D721Med (cell line): ENCODE measurements around the gene ZNF136.

Experiments
- DNase-seq: peaks from one replicate; pipeline ENCODE4 v3.0.0; 2011; ENCODE audit warnings: low spot score; ENCODE audit not compliant: insufficient read length
- FAIRE-seq: peaks from 2 replicates; lab custom pipeline; 2011; peaks lifted over from hg19 to GRCh38; lab: Jason Lieb, UNC
- CTCF ChIP-seq: IDR thresholded peaks from 2 replicates; pipeline ENCODE4 v1.5.1; 2012; ENCODE audit warnings: mild to moderate bottlenecking, control low read depth; ENCODE audit not compliant: insufficient read depth; ENCODE audit errors: missing control alignments

The ZNF136 gene

DNA sequence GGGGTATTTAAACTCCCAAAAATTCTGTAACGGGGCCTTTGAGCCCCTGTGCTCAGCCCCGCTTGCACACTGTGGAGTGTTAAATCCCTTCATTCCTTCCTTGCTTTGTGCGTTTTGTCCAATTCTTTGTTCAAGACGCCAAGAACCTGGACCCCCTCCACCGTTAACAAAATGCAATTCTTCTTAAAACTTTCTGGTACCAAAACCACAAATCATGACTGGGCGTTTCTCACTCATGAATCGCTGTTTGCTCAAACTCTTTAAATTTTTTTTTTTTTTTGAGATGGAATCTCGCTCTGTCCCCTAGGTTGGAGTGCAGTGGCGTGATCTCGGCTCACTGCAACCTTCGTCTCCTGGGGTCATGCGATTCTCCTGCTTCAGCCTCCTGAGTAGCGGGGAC, 23.6 kb upstream of the ZNF136 start:
- TF ChIP-seq CTCF: no peak
- FAIRE-seq (no peak), DNase-seq (no peak)

GRCh38 chr19:12139885-12140544, 22.9 kb upstream of the ZNF136 start, which contains the start of gene ZNF20:
ZNF20 (minus strand) TSS chr19:12140350; CDS start chr19:12140182, 168 bp downstream.
- TF ChIP-seq CTCF: no peak
- DNase-seq (peak; percentile 87), FAIRE-seq (no peak)

- FAIRE-seq (no peak), DNase-seq (peak; percentile 48)
- TF ChIP-seq CTCF: peak; percentile 96
Observed at GRCh38 chr19:12140545-12141404, 22.1 kb upstream of the ZNF136 start.

DNA sequence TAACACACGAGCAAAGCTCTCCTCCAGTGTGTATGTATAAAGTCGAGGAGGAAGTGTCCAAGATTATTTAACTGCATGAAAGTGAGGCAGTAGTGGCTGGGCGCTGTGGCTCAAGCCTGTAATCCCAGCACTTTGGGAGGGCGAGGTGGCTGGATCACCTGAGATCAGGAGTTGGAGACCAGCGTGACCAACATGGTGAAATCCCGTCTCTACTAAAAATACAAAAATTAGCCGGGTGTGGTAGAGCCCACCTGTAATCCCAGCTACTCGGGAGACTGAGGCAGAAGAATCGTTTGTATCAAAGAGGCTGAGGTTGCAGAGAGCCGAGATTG, 21.5 kb upstream of the ZNF136 start:
- no peak for TF ChIP-seq CTCF
- FAIRE-seq (no peak), DNase-seq (no peak)

GRCh38 chr19:12145348-12145747, 17.5 kb upstream of the ZNF136 start:
- FAIRE-seq: no peak
- DNase-seq: no peak
- TF ChIP-seq CTCF: no peak

- TF ChIP-seq CTCF: no peak
- DNase-seq: no peak
- no peak for FAIRE-seq
Observed at GRCh38 chr19:12155324-12155860, 7.5 kb upstream of the ZNF136 start.
